ENCODE measurements around the gene ATXN1.
"Not testable (repeated sequence)": the region's sequence is repeated elsewhere in the genome, so short reads cannot be mapped to it uniquely, and the experiment has no call there.

DNA sequence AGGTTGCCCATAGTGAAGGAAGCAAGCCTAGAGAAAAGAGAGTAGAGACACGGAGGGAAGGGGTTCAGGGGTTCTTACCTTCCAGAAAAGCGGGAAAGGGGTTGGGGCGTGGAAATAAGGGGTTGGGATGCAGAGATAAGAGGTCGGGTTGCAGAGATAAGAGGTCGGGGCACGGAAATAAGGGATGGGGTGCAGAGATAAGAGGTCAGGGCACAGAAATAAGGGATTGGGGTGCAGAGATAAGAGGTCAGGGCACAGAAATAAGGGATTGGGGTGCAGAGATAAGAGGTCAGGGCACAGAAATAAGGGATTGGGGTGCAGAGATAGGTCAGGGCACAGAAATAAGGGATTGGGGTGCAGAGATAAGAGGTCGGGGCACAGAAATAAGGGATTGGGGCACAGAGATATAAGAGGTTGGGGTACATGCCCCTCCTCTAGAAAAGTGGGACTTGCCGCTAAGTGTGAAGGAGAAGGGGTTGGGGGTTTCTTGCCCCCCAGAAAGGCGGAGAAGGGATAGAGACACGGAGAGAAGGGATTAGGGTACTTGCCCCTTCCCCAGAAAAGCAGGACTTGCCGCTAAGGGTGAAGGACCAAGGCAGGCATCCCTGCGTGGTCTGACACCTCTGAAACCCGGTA is 497.7 kb downstream of the ATXN1 start:
- TF ChIP-seq, protein P1, sequence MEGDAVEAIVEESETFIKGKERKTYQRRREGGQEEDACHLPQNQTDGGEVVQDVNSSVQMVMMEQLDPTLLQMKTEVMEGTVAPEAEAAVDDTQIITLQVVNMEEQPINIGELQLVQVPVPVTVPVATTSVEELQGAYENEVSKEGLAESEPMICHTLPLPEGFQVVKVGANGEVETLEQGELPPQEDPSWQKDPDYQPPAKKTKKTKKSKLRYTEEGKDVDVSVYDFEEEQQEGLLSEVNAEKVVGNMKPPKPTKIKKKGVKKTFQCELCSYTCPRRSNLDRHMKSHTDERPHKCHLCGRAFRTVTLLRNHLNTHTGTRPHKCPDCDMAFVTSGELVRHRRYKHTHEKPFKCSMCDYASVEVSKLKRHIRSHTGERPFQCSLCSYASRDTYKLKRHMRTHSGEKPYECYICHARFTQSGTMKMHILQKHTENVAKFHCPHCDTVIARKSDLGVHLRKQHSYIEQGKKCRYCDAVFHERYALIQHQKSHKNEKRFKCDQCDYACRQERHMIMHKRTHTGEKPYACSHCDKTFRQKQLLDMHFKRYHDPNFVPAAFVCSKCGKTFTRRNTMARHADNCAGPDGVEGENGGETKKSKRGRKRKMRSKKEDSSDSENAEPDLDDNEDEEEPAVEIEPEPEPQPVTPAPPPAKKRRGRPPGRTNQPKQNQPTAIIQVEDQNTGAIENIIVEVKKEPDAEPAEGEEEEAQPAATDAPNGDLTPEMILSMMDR (IDR thresholded peaks at IDR 0.05): not testable (repeated sequence)
- TF ChIP-seq POLR2A (IDR thresholded peaks at IDR 0.05): not testable (repeated sequence)
